Kasumi-1 (cell line): ENCODE measurements around the gene CLASP1.
"Not testable (repeated sequence)": the region's sequence is repeated elsewhere in the genome, so short reads cannot be mapped to it uniquely, and the experiment has no call there.

Experiments used
- DNase-seq, 2 experiments: peaks; one replicate each; lab custom pipeline; 2025; lab: John Stamatoyannopoulos, UW

CLASP1 gene

GRCh38 chr2:121502246-121502645, 147.0 kb downstream of the CLASP1 start:
- DNase-seq = no peak

GRCh38 chr2:121501554-121501953, 147.7 kb downstream of the CLASP1 start:
- no peak for DNase-seq

DNA sequence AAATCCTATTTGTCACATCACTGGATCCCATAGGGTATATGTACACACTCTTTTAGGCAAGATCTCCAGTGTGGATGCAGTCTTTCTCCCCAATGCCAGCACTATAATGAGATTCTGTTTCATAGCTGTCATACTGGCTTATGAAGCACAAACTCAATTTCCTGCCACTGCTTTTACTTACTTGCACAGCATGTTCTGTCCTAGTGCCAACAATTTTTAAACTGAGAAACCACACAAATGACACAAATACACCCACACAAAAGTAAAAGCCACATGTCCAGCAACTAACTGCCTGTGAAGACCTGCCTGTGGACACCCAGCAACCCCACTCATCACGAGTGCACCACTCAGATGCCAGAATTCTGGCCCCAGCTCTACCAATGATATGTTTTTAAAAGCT, 148.2 kb downstream of the CLASP1 start:
- DNase-seq = peak; percentile 6 to 11

DNA sequence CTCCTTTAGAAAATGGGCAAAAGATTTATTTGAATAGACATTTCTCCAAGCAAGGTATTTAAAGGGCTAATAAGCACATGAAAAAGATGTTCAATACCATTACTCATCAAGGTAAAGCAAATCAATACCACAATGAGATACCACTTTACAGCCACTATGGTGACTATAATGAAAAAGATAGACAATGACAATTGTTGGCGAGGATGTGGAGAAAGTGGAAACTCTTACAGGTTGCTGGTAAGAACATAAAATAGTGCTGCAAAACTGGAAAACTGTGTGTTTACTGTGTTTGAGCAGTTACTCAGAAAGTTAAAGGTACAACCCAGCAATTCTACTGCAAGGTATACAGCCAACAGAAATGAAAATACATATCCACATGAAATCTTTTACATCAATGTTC, 150.5 kb downstream of the CLASP1 start:
- DNase-seq = no peak

DNA sequence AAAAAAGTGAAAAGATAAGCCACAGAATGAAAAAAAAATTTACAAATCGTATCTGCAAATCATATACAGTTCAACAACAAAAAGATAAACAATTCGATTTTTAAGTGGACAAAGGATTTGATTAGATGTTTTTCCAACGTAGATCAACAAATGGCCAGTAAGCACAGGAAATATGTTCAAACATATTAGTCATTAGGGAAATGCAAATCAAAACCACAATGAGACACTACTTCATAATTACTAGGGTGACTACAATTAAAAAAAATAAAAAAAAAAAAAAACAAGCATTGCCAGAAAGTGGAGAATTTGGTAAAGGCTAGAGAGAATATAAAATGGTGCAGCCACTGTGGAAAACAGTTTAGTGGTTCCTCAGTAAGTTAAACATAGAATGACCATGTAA, 156.9 kb downstream of the CLASP1 start:
- no peak for DNase-seq

- DNase-seq = no peak
Observed at GRCh38 chr2:121491518-121491917, 157.7 kb downstream of the CLASP1 start.

DNA sequence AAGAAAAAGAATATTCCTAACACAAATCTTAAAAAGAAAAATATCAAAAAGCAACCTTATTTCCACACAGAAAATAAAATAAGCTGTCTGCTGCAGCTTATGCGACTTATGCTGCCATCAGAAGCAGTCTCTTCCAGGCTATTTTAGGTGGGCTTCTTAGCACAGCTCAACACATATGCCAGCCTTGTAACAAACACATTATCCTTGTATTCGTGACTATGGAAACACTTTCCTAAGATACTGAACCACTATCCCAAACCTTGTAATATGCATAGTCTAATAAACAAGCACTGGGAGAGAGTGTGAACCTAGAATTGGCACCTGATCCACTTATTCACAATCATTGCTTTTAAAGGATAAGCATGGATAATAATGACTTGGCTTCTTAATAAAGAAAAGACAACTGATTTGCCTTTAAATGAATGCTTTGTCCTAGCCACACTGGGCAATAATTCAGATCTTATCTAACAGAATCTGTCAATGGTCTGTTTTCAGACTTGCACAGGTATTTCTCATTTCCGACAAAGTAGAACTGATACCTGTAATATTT, 158.6 kb downstream of the CLASP1 start:
- DNase-seq = no peak

- no peak for DNase-seq
Observed at GRCh38 chr2:121489911-121490583, 159.2 kb downstream of the CLASP1 start.

- DNase-seq = no peak
Observed at GRCh38 chr2:121489284-121489683, 160.0 kb downstream of the CLASP1 start.

DNA sequence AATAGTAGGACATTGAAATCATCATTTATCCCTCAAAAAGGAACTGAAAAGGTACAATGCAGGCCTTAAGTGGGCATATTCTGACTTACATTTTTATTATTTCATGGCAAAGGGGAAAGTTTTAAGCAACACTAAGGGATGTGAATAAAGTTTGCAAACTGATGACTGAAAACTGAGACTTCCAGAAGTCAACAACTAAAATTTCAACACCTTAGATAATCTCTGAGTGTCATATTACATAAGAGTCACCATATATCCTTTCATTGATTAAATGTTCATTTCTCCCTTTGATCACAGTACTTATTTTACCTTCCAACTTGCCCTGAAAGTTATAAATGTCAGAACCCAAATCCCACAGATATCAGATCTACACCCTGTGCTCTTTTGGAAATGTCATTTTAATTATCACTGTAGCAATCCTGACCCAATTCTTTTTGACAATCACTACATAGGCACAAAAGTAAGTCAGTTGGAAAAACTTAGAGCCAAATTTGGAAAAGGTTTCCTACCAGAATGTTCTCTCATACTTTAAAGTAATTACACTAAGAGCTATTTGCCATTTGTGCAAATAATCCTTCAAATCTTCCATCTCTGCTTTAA, 163.0 kb downstream of the CLASP1 start:
- DNase-seq = no peak

- no peak for DNase-seq
Observed at GRCh38 chr2:121485039-121485438, 164.2 kb downstream of the CLASP1 start.

GRCh38 chr2:121483846-121484245, 165.4 kb downstream of the CLASP1 start:
- DNase-seq = peak in 1 of 2 experiments; percentile 14

DNA sequence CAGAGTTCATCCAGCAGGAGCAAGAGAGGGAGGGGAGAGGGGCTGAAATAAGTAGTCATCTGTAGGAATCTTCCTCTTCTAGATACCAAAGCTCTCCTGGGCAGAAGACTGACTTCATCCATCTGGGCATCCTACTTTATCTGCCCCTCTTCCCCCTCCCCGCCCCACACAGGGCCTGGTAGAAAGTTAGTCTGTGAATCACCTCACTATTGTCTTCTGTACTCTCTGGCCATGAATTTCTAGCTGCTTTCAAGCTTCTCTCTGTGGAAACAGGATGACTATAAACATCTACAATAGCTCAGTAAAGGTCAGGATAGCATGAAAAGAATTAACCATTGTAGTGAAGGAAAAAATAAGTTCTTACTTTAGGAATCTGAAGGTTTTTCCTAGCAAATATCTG, 166.2 kb downstream of the CLASP1 start:
- no peak for DNase-seq

DNA sequence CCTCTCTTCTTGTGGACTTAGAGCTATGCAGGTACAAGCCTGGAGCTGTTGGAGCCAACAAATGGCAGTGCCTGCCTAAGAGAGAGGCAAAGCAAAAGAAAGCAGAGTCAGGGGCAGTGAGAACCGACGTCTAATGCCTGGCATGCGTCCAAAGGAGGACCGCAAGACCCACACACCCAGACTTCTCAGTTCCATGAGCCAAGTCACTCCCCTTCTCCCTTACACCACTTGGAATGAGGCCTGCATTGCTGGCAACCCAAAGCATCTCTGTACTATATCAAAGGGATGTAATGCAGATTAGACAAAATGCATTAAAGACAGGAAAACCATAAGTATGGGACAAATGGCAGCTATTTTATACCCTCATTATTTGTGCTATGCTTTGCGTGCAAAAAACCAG, 168.4 kb downstream of the CLASP1 start:
- DNase-seq = peak; percentile 39 to 62

- no peak for DNase-seq
Observed at GRCh38 chr2:121479882-121480522, 169.3 kb downstream of the CLASP1 start.

DNA sequence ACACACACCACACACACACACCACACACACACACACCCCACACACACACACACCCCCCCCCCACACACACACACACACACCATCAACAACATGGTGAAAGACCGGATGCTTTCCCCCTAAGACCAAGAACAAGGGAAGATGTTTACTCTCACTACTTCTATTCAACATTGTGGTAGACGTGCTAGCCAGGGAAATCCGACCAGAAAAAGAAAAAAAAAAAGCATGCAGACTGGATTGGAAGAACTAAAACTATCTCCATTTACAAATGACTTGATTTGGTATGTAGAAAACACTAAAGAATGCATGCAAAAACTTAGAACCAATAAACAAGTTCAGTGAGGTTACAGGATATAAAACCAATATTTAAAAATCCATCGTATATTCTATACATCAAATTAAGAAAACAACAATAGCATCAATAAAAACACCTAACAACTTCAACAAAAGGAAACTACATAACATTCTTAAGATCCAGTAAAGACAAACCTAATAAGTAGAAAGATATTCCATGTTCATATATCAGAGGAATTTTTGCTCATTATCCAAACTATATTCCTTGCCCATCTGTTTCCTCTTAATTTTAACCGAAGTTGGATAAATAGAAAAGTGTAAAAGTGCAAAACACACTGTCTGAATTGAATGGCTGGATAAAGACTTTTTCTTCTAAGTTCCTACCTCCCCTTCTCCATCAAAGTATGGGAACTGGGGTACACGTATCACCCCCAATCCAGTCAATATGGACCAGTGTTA, 170.1 kb downstream of the CLASP1 start:
- DNase-seq = no peak

DNA sequence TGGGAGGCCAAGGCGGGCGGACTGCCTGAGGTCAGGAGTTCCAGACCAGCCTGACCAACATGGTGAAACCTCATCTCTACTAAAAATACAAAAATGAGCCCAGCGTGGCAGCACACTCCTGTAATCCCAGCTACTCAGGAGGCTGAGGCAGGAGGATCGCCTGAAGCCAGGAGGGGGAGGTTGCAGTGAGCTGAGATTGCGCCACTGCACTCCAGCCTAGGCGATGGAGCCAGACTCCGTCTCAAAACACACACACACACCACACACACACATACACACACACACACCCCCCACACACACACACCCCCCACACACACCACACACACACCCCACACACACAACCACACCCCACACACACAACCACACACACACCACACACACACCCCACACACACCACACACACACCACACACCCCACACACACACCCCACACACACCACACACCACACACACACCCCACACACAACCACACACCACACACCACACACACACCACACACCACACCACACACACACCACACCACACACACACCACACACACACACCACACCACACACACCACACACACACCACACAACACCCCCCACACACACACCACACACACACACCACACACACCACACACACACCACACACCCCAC, 170.8 kb downstream of the CLASP1 start:
- not testable (repeated sequence) for DNase-seq

DNA sequence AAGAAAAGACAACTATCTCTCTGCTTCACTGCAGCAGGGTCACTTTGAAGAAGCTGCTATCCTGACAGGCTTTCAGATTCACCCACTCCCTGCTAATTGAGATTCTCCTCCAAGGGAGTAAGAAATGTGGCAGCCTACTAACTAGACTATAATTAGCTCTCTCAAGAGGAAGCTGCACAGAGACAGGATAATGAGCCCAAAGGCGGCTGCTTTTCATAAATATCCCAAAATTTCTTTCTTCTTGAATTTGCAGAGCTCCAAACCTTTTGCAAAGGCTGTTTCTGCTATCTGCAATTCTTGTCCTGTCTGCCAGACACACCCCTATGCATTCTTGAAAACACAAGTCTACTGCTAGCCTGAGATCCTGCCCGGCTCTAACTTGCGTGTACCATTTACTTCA, 172.6 kb downstream of the CLASP1 start:
- peak; percentile 24 to 31 for DNase-seq

DNA sequence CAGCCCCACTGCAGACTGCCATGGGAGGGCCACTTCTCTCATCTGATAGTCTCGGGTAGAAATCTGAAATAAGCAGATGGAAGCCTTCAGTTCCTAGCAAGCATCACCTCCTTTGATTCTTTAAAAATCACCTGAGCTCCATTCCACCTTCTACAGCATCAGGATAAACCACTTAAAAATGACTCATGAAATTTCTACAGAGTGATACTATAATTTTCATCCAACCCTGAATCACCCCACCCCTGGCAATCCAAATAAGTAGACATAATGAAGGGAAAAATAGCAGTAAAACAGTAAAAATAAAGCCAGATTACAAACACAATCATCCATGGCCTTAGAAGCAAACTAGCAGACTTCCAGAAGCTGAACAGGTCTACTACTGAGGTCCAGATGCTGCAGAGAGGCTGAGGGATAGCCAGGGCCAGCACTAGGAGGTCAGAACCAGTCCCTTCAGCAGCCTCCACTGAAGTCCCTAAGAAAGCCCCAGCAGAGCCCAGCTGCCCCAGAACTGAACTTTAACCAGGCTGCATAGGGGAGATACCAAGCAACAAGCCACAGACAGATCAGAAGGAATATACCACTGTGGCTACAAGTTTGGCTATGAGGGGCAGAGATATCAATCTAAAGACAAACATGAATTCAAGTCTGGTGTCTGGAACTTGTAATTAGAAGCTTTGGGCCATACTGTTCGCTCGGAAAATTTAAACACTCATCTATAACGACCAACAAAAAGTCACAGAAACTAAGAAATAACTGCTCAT, 173.3 kb downstream of the CLASP1 start:
- DNase-seq = no peak

GRCh38 chr2:121473512-121473911, 175.8 kb downstream of the CLASP1 start:
- no peak for DNase-seq

DNA sequence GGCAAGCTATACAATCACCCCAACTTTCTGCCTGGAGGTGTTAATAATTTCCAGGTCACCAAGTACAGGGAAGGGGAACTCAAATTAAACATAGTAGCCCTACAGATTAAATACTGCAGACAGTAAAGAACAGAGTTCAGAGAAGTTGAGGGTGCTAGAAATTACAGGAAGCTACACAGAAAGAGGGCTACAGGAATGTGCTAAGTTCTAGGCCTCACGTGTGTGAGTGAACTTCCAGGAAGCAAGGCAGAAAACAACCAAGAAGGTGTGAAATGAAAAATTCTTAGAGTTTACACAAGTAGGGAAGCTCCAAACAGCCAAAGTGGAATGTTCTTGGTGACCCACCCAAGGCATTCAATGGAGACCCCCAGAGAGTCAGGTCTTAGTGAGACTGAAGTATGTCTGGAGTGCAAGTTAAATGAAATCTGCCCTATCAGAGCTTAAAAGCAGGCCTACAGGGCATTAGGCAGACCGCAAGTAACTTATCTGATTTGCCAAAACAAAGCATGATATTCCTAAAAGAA, 176.7 kb downstream of the CLASP1 start:
- no peak for DNase-seq
